Measurements from ENCODE around the gene ANKRD65.
A peak's percentile ranks its signal among the peaks of the same experiment; 100 is the strongest.

Gene ANKRD65

GRCh38 chr1:1441002-1441888 lies 20.2 kb upstream of the ANKRD65 start:
- no peak for DNase-seq

- DNase-seq, result no peak
Measured at GRCh38 chr1:1440262-1441001, 19.4 kb upstream of the ANKRD65 start.

GRCh38 chr1:1439546-1440261 lies 18.6 kb upstream of the ANKRD65 start:
- DNase-seq, result no peak

GRCh38 chr1:1438531-1439381 lies 17.7 kb upstream of the ANKRD65 start:
- DNase-seq, result no peak

- no peak for DNase-seq
Measured at GRCh38 chr1:1437904-1438376, 16.9 kb upstream of the ANKRD65 start.

GRCh38 chr1:1437033-1437903 lies 16.2 kb upstream of the ANKRD65 start:
- DNase-seq, result no peak

- no peak for DNase-seq
Measured at GRCh38 chr1:1436630-1437032, 15.6 kb upstream of the ANKRD65 start.

GRCh38 chr1:1435911-1436629 lies 15.0 kb upstream of the ANKRD65 start:
- DNase-seq, result no peak

GRCh38 chr1:1435106-1435903 lies 14.2 kb upstream of the ANKRD65 start, which contains the start of gene VWA1:
Gene VWA1 (plus strand): TSS chr1:1435690. CDS start chr1:1435749, 59 bp downstream.
- no peak for DNase-seq

GRCh38 chr1:1434824-1435105 lies 13.7 kb upstream of the ANKRD65 start:
- no peak for DNase-seq

GRCh38 chr1:1434131-1434823 lies 13.2 kb upstream of the ANKRD65 start:
- DNase-seq, result no peak

- DNase-seq, result no peak
Measured at GRCh38 chr1:1433804-1434130, 12.7 kb upstream of the ANKRD65 start.

- peak; percentile 70 for DNase-seq
Measured at GRCh38 chr1:1432951-1433803, 12.1 kb upstream of the ANKRD65 start.

GRCh38 chr1:1432274-1432950 lies 11.3 kb upstream of the ANKRD65 start:
- DNase-seq, result no peak

- DNase-seq, result no peak
Measured at GRCh38 chr1:1431845-1432273, 10.8 kb upstream of the ANKRD65 start.

GRCh38 chr1:1430992-1431844 lies 10.1 kb upstream of the ANKRD65 start:
- DNase-seq, result no peak
